ENCODE results near the gene PNMT.
"Not testable (repeated sequence)": the region's sequence is repeated elsewhere in the genome, so short reads cannot be mapped to it uniquely, and the experiment has no call there.

DNA sequence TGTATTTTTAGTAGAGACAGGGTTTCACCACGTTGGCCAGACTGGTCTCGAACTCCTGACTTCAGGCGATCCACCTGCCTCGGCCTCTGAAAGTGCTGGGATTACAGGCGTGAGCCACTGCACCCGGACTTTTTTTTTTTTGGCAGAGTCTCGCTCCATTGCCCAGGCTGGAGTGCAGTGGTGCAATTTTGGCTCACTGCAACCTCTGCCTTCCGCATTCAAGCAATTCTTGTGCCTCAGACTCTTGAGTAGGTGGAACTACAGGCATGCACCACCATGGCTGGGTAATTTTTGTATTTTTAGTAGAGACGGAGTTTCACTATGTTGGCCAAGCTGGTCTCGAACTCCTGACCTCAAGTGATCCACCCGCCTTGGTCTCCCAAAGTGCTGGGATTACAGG lies 42.8 kb downstream of the PNMT start:
- not testable (repeated sequence) for TF ChIP-seq CTCF (conservative IDR thresholded peaks at IDR 0.05 in 1 of 2, IDR thresholded peaks at IDR 0.05 in 1 of 2; ENCODE audit: extremely low read depth in 1 of 2, insufficient read depth in 1 of 2, low read depth in 1 of 2, low read length in 2 of 2); EZH2 (IDR thresholded peaks at IDR 0.05; ENCODE audit: borderline replicate concordance, low read length)
